Measurements from ENCODE around the gene PPM1N.

The PPM1N gene

GRCh38 chr19:45484273-45484945, 13.8 kb upstream of the PPM1N start:
- FAIRE-seq (peak; percentile 65), DNase-seq (ENCODE audit: insufficient read length, low spot score) (no peak)
- TF ChIP-seq POLR2A (IDR thresholded peaks at IDR 0.05; ENCODE audit: low read depth, low read length), result no peak
- no peak for TF ChIP-seq TAF1 (IDR thresholded peaks at IDR 0.05; ENCODE audit: low read depth, low read length)

- FAIRE-seq, result peak; percentile 92
- no peak for TF ChIP-seq TAF1 (IDR thresholded peaks at IDR 0.05; ENCODE audit: low read depth, low read length)
- no peak for TF ChIP-seq PAX5 (IDR thresholded peaks at IDR 0.05; ENCODE audit: insufficient read depth, low read length, severe bottlenecking)
- TF ChIP-seq POLR2AphosphoS5 (IDR thresholded peaks at IDR 0.05; ENCODE audit: low read depth, low read length), result no peak
- 0 out of 2 replicates have a peak, but pooled peaks have one; percentile 9 for TF ChIP-seq SPI1 (IDR thresholded peaks at IDR 0.05; ENCODE audit: low read depth, low read length)
- TF ChIP-seq POLR2A (IDR thresholded peaks at IDR 0.05; ENCODE audit: low read depth, low read length), result no peak
- TF ChIP-seq POU2F2 (IDR thresholded peaks at IDR 0.05; ENCODE audit: low read depth, low read length), result peak; percentile 31; the same call in 1 of the 2 replicates
These were observed 12.8 kb upstream of the PPM1N start for GRCh38 chr19:45485305-45486077.

GRCh38 chr19:45488708-45489107, 9.5 kb upstream of the PPM1N start:
- FAIRE-seq (no peak), DNase-seq (ENCODE audit: insufficient read length, low spot score) (no peak)
- TF ChIP-seq PAX5 (IDR thresholded peaks at IDR 0.05; ENCODE audit: insufficient read depth, low read length, severe bottlenecking), result no peak
- TF ChIP-seq POLR2AphosphoS5 (IDR thresholded peaks at IDR 0.05; ENCODE audit: low read depth, low read length), result no peak
- TF ChIP-seq TAF1 (IDR thresholded peaks at IDR 0.05; ENCODE audit: low read depth, low read length), result no peak
- TF ChIP-seq POLR2A (IDR thresholded peaks at IDR 0.05; ENCODE audit: low read depth, low read length), result no peak
- TF ChIP-seq SPI1 (IDR thresholded peaks at IDR 0.05; ENCODE audit: low read depth, low read length), result no peak
- TF ChIP-seq POU2F2 (IDR thresholded peaks at IDR 0.05; ENCODE audit: low read depth, low read length), result no peak

More at GRCh38 chr19:45485305-45486077, 12.8 kb upstream of the PPM1N start:
- DNase-seq (ENCODE audit: insufficient read length, low spot score), result peak; percentile 84

GRCh38 chr19:45489216-45489855, 8.9 kb upstream of the PPM1N start:
- no peak for TF ChIP-seq POLR2A (IDR thresholded peaks at IDR 0.05; ENCODE audit: low read depth, low read length)
- no peak for TF ChIP-seq POU2F2 (IDR thresholded peaks at IDR 0.05; ENCODE audit: low read depth, low read length)
- no peak for TF ChIP-seq POLR2AphosphoS5 (IDR thresholded peaks at IDR 0.05; ENCODE audit: low read depth, low read length)
- TF ChIP-seq PAX5 (IDR thresholded peaks at IDR 0.05; ENCODE audit: insufficient read depth, low read length, severe bottlenecking), result no peak
- no peak for TF ChIP-seq TAF1 (IDR thresholded peaks at IDR 0.05; ENCODE audit: low read depth, low read length)
- no peak for TF ChIP-seq SPI1 (IDR thresholded peaks at IDR 0.05; ENCODE audit: low read depth, low read length)
- FAIRE-seq (no peak), DNase-seq (ENCODE audit: insufficient read length, low spot score) (no peak)

GRCh38 chr19:45492137-45492626, 6.1 kb upstream of the PPM1N start:
- DNase-seq (ENCODE audit: insufficient read length, low spot score), result no peak
- no peak for TF ChIP-seq PAX5 (IDR thresholded peaks at IDR 0.05; ENCODE audit: insufficient read depth, low read length, severe bottlenecking)
- no peak for TF ChIP-seq POLR2AphosphoS5 (IDR thresholded peaks at IDR 0.05; ENCODE audit: low read depth, low read length)
- no peak for TF ChIP-seq POU2F2 (IDR thresholded peaks at IDR 0.05; ENCODE audit: low read depth, low read length)
- TF ChIP-seq SPI1 (IDR thresholded peaks at IDR 0.05; ENCODE audit: low read depth, low read length), result no peak
- no peak for FAIRE-seq

GRCh38 chr19:45492627-45493470, 5.4 kb upstream of the PPM1N start:
- peak; percentile 16 for FAIRE-seq
- no peak for DNase-seq (ENCODE audit: insufficient read length, low spot score)

GRCh38 chr19:45494261-45494916, 3.9 kb upstream of the PPM1N start:
- DNase-seq (ENCODE audit: insufficient read length, low spot score) (no peak), FAIRE-seq (no peak)
- no peak for TF ChIP-seq SPI1 (IDR thresholded peaks at IDR 0.05; ENCODE audit: low read depth, low read length)
- no peak for TF ChIP-seq POLR2AphosphoS5 (IDR thresholded peaks at IDR 0.05; ENCODE audit: low read depth, low read length)
- no peak for TF ChIP-seq POU2F2 (IDR thresholded peaks at IDR 0.05; ENCODE audit: low read depth, low read length)
- no peak for TF ChIP-seq PAX5 (IDR thresholded peaks at IDR 0.05; ENCODE audit: insufficient read depth, low read length, severe bottlenecking)
- no peak for TF ChIP-seq TAF1 (IDR thresholded peaks at IDR 0.05; ENCODE audit: low read depth, low read length)
- TF ChIP-seq POLR2A (IDR thresholded peaks at IDR 0.05; ENCODE audit: low read depth, low read length), result no peak

More at GRCh38 chr19:45492627-45493470, 5.4 kb upstream of the PPM1N start:
- TF ChIP-seq POLR2AphosphoS5 (IDR thresholded peaks at IDR 0.05; ENCODE audit: low read depth, low read length), result no peak
- TF ChIP-seq SPI1 (IDR thresholded peaks at IDR 0.05; ENCODE audit: low read depth, low read length), result no peak
- no peak for TF ChIP-seq POLR2A (IDR thresholded peaks at IDR 0.05; ENCODE audit: low read depth, low read length)
- TF ChIP-seq POU2F2 (IDR thresholded peaks at IDR 0.05; ENCODE audit: low read depth, low read length), result no peak
- no peak for TF ChIP-seq TAF1 (IDR thresholded peaks at IDR 0.05; ENCODE audit: low read depth, low read length)
- no peak for TF ChIP-seq PAX5 (IDR thresholded peaks at IDR 0.05; ENCODE audit: insufficient read depth, low read length, severe bottlenecking)

DNA sequence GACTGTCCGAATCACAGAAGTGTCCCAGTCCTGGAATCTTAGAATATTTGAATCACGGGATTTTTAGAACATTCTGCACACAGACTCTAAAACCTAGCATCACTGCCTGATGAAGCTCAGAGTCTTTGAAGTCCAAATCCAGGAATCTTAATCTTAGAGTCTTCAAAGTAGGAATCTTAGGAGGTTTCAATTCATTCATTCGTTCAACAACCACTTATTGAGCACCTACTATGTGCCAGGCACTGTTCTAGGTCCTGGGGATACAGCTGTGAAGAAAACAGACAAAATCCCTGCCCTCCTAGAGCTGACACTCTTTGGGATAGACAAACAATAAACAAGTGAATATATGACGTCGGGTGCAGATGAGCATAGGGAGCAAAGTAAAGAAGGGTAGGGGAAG, 3.1 kb upstream of the PPM1N start:
- FAIRE-seq (no peak), DNase-seq (ENCODE audit: insufficient read length, low spot score) (no peak)
- no peak for TF ChIP-seq POLR2A (IDR thresholded peaks at IDR 0.05; ENCODE audit: low read depth, low read length)
- no peak for TF ChIP-seq POLR2AphosphoS5 (IDR thresholded peaks at IDR 0.05; ENCODE audit: low read depth, low read length)
- TF ChIP-seq TAF1 (IDR thresholded peaks at IDR 0.05; ENCODE audit: low read depth, low read length), result no peak
- no peak for TF ChIP-seq POU2F2 (IDR thresholded peaks at IDR 0.05; ENCODE audit: low read depth, low read length)
- TF ChIP-seq SPI1 (IDR thresholded peaks at IDR 0.05; ENCODE audit: low read depth, low read length), result no peak
- TF ChIP-seq PAX5 (IDR thresholded peaks at IDR 0.05; ENCODE audit: insufficient read depth, low read length, severe bottlenecking), result no peak

Data from GM12891 (cell line).